HG03565 (cell line): ENCODE results near the gene PCBP3.
"Not testable (repeated sequence)": the region's sequence is repeated elsewhere in the genome, so short reads cannot be mapped to it uniquely, and the experiment has no call there.

Experiments
- ATAC-seq: cut with Tn5 transposase; IDR thresholded peaks from one replicate; pipeline ENCODE4 v1.9.1; 2021; ENCODE audit warnings: mild to moderate bottlenecking, moderate library complexity; ENCODE audit not compliant: unreplicated experiment

The PCBP3 gene

GRCh38 chr21:45643021-45643980 lies at the start of gene PCBP3:
Gene PCBP3 (plus strand): TSS chr21:45643725. CDS start chr21:45850086, 206,361 bp downstream.
- ATAC-seq, result peak; percentile 67

GRCh38 chr21:45594721-45595489 lies 48.6 kb upstream of the PCBP3 start:
- no peak for ATAC-seq

- no peak for ATAC-seq
These were observed 47.8 kb upstream of the PCBP3 start for GRCh38 chr21:45595574-45596295.

- peak; percentile 39 for ATAC-seq
These were observed 46.7 kb upstream of the PCBP3 start for GRCh38 chr21:45596704-45597318.

GRCh38 chr21:45598109-45598508 lies 45.4 kb upstream of the PCBP3 start:
- no peak for ATAC-seq

- no peak for ATAC-seq
These were observed 44.9 kb upstream of the PCBP3 start for GRCh38 chr21:45598666-45599065.

- ATAC-seq, result no peak
These were observed 44.4 kb upstream of the PCBP3 start for GRCh38 chr21:45599146-45599581.

GRCh38 chr21:45600248-45600647 lies 43.3 kb upstream of the PCBP3 start:
- ATAC-seq, result no peak

GRCh38 chr21:45601551-45601950 lies 42.0 kb upstream of the PCBP3 start:
- no peak for ATAC-seq

GRCh38 chr21:45602106-45602505 lies 41.4 kb upstream of the PCBP3 start:
- no peak for ATAC-seq

- ATAC-seq, result no peak
These were observed 40.0 kb upstream of the PCBP3 start for GRCh38 chr21:45603481-45603880.

- ATAC-seq, result not testable (repeated sequence)
These were observed 38.8 kb upstream of the PCBP3 start for GRCh38 chr21:45604681-45605080.

GRCh38 chr21:45607021-45607908 lies 36.3 kb upstream of the PCBP3 start:
- ATAC-seq, result no peak

GRCh38 chr21:45607909-45608295 lies 35.6 kb upstream of the PCBP3 start:
- no peak for ATAC-seq

- not testable (repeated sequence) for ATAC-seq
These were observed 34.6 kb upstream of the PCBP3 start for GRCh38 chr21:45608747-45609470.

GRCh38 chr21:45609616-45610015 lies 33.9 kb upstream of the PCBP3 start:
- ATAC-seq, result not testable (repeated sequence)

GRCh38 chr21:45611296-45611695 lies 32.2 kb upstream of the PCBP3 start:
- ATAC-seq, result no peak

- ATAC-seq, result no peak
These were observed 31.4 kb upstream of the PCBP3 start for GRCh38 chr21:45611939-45612664.
